GM18507 (cell line): ENCODE measurements around the gene ZNF106.

Experiments used
- DNase-seq: peaks from one replicate; pipeline ENCODE4 v3.0.0; 2011; ENCODE audit warnings: low read depth; ENCODE audit not compliant: insufficient read length; ENCODE audit errors: extremely low spot score
- FAIRE-seq: peaks from 2 replicates; lab custom pipeline; 2011; peaks lifted over from hg19 to GRCh38; lab: Jason Lieb, UNC

The ZNF106 gene

GRCh38 chr15:42419369-42419768 lies 71.6 kb downstream of the ZNF106 start:
- FAIRE-seq: no peak
- DNase-seq: no peak

- no peak for FAIRE-seq
- no peak for DNase-seq
These were observed 77.0 kb downstream of the ZNF106 start for GRCh38 chr15:42413920-42414319.

GRCh38 chr15:42411884-42412283 lies 79.1 kb downstream of the ZNF106 start:
- no peak for DNase-seq
- no peak for FAIRE-seq

GRCh38 chr15:42409011-42409410 lies 81.9 kb downstream of the ZNF106 start:
- DNase-seq: no peak
- no peak for FAIRE-seq

- DNase-seq (no peak), FAIRE-seq (no peak)
These were observed 82.8 kb downstream of the ZNF106 start for GRCh38 chr15:42408178-42408577.

- FAIRE-seq (no peak), DNase-seq (no peak)
These were observed 85.0 kb downstream of the ZNF106 start for GRCh38 chr15:42405863-42406482.

GRCh38 chr15:42404461-42405235 lies 86.3 kb downstream of the ZNF106 start:
- FAIRE-seq (no peak), DNase-seq (no peak)

GRCh38 chr15:42403389-42403788 lies 87.6 kb downstream of the ZNF106 start:
- FAIRE-seq (no peak), DNase-seq (no peak)

GRCh38 chr15:42402455-42403205 lies 88.3 kb downstream of the ZNF106 start:
- FAIRE-seq (no peak), DNase-seq (no peak)

- FAIRE-seq: peak; percentile 59
- DNase-seq: peak; percentile 23
These were observed 89.1 kb downstream of the ZNF106 start for GRCh38 chr15:42401544-42402454.

- FAIRE-seq (no peak), DNase-seq (no peak)
These were observed 95.1 kb downstream of the ZNF106 start for GRCh38 chr15:42395838-42396237.

- DNase-seq (no peak), FAIRE-seq (no peak)
These were observed 96.8 kb downstream of the ZNF106 start for GRCh38 chr15:42394106-42394505.

GRCh38 chr15:42392309-42393024 lies 98.5 kb downstream of the ZNF106 start:
- no peak for FAIRE-seq
- no peak for DNase-seq

GRCh38 chr15:42387603-42388002 lies 103.3 kb downstream of the ZNF106 start:
- no peak for DNase-seq
- no peak for FAIRE-seq

GRCh38 chr15:42385980-42386700 lies 104.8 kb downstream of the ZNF106 start:
- DNase-seq: no peak
- FAIRE-seq: no peak

GRCh38 chr15:42385206-42385979 lies 105.5 kb downstream of the ZNF106 start:
- no peak for DNase-seq
- FAIRE-seq: peak; percentile 75

GRCh38 chr15:42384597-42384996 lies 106.3 kb downstream of the ZNF106 start:
- DNase-seq: no peak
- FAIRE-seq: no peak

GRCh38 chr15:42378011-42378410 lies 112.9 kb downstream of the ZNF106 start:
- FAIRE-seq (no peak), DNase-seq (no peak)
